ENCODE measurements around the gene TMEM204. TPM values are rescaled to one million over a fixed set of nuclear protein-coding genes. Genes with fewer than 3 reads are reported as not detected.
A peak's percentile ranks its signal among the peaks of the same experiment; 100 is the strongest.

Gene TMEM204
- total RNA-seq, 4 donors from 2014 or later: 14.7 to 27.7 (median 22.1) TPM

DNA sequence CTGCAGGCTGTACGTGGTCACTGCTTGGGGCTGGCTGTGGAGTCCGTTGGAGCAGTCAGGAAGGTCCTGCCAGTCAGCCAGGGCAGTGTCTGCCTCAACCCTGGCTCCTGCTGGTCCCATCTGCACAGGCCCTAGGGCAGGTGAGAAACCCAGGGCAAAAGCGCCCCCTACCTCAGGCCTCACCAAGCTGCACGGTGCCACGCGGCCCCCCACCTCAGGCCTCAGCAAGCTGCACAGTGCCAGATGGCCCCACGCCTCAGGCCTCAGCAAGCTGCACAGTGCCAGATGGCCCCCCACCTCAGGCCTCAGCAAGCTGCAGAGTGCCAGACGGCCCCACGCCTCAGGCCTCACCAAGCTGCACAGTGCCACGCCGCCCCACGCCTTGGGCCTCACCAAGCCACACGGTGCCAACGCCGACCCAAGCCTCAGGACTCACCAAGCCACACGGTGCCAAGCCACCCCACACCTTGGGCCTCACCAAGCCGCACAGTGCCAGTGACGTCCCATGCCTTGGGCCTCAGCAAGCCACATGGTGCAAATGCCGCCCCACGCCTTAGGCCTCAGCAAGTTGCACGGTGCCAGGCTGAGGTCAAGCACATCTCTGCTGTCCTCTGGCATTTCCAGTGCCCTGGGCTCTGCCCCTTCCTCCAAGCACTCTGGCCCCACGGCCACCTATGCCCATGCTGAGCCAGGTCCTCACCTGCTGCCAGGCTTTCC lies 5.5 kb downstream of the TMEM204 start:
- Histone ChIP-seq H3K9me3 (no peaks in the 10 kb centered on the region), H3K27me3 (no peaks in the 10 kb centered on the region), H3K4me3 (peak overlapping the region in 1 of 4 donors; percentile 74), H3K4me1 (peaks cover 13 to 14% of the 10 kb centered on the region in 2 donors), H3K36me3 (peaks cover 0 to 18% of the 10 kb centered on the region in 2 donors), H3K27ac (peak overlapping the region in 2 of 4 donors; percentile 87 to 94)
- DNase-seq (no peak), ATAC-seq (no peak)
- TF ChIP-seq CTCF (IDR thresholded peaks at IDR 0.05 in 4 of 5, conservative IDR thresholded peaks at IDR 0.05 in 1 of 5) (no peak), POLR2A (IDR thresholded peaks at IDR 0.05) (no peak)
- in situ Hi-C loops (cut with MboI; ENCODE audit: low sequenced_read_pairs in 4 of 4) (no loop called here), intact Hi-C loops (cut with DNase I; ENCODE audit: low total_unique reads) (no loop called here)

- Histone ChIP-seq H3K27ac (peak overlapping the region in 2 of 4 donors; percentile 29 to 87), H3K36me3 (peaks cover 0 to 18% of the 10 kb centered on the region in 2 donors), H3K27me3 (no peaks in the 10 kb centered on the region), H3K9me3 (no peaks in the 10 kb centered on the region), H3K4me1 (peaks cover 20 to 22% of the 10 kb centered on the region in 2 donors), H3K4me3 (no peak overlapping the region)
- in situ Hi-C loops (cut with MboI; ENCODE audit: low sequenced_read_pairs in 4 of 4): no loop called here
- no peak for ATAC-seq
- no peak for DNase-seq
- TF ChIP-seq CTCF (IDR thresholded peaks at IDR 0.05 in 4 of 5, conservative IDR thresholded peaks at IDR 0.05 in 1 of 5): no peak
- no peak for TF ChIP-seq POLR2A (IDR thresholded peaks at IDR 0.05)
- intact Hi-C loops (cut with DNase I; ENCODE audit: low total_unique reads): no loop called here
Observed at GRCh38 chr16:1539720-1540555, 6.5 kb downstream of the TMEM204 start.

DNA sequence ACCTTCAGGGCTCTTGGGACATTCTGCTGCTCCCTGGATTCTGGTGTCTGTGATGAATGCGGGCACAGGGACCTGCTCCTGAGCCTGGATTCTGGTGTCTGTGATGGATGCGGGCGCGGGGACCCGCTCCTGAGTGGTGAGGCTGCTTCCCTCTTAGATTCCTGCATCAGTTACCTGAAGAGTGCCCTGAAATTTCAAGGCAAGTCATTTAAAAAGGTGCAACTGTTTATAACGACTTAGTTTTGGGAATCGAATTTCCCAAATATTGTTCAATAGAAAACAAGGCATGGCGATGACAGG lies 7.0 kb downstream of the TMEM204 start:
- H3K36me3 ChIP-seq: peaks cover 0 to 18% of the 10 kb centered on the region in 2 donors
- H3K9me3 ChIP-seq: no peaks in the 10 kb centered on the region
- no peaks in the 10 kb centered on the region for H3K27me3 ChIP-seq
- DNase-seq: no peak
- no peak for ATAC-seq
- intact Hi-C loops (cut with DNase I; ENCODE audit: low total_unique reads): no loop called here
- peak overlapping the region in 3 of 4 donors; percentile 2 to 87 (median 86) for H3K27ac ChIP-seq
- H3K4me1 ChIP-seq: peaks cover 25 to 27% of the 10 kb centered on the region in 2 donors
- in situ Hi-C loops (cut with MboI; ENCODE audit: low sequenced_read_pairs in 4 of 4): no loop called here
- no peak overlapping the region for H3K4me3 ChIP-seq
- TF ChIP-seq CTCF (IDR thresholded peaks at IDR 0.05 in 4 of 5, conservative IDR thresholded peaks at IDR 0.05 in 1 of 5): no peak
- no peak for TF ChIP-seq POLR2A (IDR thresholded peaks at IDR 0.05)

DNA sequence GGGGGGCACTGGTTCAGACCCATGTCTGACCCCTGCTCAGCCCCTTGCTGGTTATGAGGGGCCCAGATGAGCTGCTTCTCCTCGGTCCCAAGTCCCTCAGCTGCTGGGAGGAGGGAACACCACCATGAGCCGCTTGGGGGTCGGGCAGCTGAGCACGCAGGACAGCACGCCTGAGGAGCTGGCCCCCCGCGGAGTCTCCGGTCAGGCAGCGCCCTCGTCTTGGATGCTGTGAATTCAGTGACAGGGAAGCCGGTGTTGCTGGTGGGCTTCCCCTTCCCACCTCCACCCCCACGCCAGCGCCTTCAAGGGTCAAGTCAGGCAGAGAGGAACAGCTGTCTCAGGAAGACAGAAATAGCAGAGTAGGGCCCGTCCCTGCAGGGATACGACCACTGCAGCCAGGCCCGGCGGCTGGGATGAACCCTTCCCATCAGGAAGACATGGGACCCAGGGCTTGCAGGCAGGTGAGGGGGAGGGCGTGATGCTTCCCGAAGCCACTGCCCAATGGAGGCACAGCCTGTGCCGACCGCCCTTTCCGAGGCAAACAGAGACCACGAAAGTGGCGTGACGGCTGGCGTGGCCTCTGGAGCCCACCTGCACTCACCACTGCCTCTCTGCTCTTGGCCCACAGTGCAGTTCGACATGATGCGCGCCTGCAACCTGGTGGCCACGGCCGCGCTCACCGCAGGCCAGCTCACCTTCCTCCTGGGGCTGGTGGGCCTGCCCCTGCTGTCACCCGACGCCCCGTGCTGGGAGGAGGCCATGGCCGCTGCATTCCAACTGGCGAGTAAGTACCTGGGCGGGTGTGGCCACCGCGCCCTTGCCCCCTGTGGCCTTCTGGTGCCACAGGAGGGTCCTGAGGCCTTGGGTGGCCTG lies 8.1 kb downstream of the TMEM204 start:
- Histone ChIP-seq H3K27me3 (no peaks in the 10 kb centered on the region), H3K9me3 (no peaks in the 10 kb centered on the region), H3K4me3 (no peak overlapping the region), H3K36me3 (peaks cover 0 to 17% of the 10 kb centered on the region in 2 donors), H3K27ac (peak overlapping the region in 3 of 4 donors; percentile 86 to 90 (median 87)), H3K4me1 (peaks cover 35 to 37% of the 10 kb centered on the region in 2 donors)
- TF ChIP-seq CTCF (IDR thresholded peaks at IDR 0.05 in 4 of 5, conservative IDR thresholded peaks at IDR 0.05 in 1 of 5) (no peak), POLR2A (IDR thresholded peaks at IDR 0.05) (no peak)
- DNase-seq (no peak), ATAC-seq (no peak)
- intact Hi-C loops (cut with DNase I; ENCODE audit: low total_unique reads): no loop called here
- in situ Hi-C loops (cut with MboI; ENCODE audit: low sequenced_read_pairs in 4 of 4): no loop called here
